HG03439 (cell line): ENCODE data around the gene OVOL2.
"Not testable (repeated sequence)": the region's sequence is repeated elsewhere in the genome, so short reads cannot be mapped to it uniquely, and the experiment has no call there.

Source experiments
- ATAC-seq: cut with Tn5 transposase; IDR thresholded peaks from one replicate; pipeline ENCODE4 v1.9.1; 2021; ENCODE audit warnings: mild to moderate bottlenecking, moderate library complexity; ENCODE audit not compliant: unreplicated experiment

OVOL2 gene

DNA sequence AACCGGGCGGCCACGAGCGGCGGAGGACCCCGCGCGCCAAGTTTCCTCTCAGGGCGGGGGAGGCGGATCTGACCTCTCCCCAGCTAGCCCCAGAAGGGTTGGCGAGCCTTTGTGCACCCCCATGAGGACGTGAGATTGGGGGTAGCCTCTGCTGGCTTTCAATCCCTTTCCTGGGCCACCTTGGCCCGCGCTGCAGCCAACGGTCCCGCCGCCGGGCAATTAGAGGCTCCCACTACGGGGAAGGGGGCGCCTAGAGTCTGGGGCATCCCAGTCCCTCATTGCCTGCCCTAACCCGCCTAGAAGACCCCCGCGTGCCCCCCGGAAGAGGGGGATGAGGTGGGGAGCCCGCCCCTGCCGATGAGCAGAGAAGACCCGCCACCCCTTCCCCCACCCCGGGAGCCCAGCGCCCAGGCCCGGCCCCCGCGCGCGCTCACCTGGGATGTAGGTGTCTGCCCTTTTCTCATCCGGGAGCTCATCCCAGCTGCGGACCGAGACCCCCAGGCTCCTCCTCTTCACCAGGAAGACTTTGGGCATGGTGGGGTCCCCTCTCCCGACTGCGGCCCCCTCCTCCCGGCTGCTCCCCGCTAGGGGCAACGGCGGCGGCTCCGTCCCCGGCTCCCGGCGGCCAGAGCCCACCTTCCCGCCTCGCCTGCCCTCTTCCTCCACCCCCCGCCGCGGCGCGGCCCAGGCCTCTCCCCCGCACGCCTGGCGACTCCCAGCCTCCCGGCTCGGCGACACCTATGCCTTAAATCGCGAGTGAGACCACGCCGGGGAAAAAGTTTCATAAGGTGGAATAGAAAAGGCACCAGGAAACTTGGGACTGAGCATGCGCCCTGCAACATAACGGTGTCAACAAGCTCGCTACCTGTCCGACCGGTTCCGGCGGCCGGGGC is at the start of gene OVOL2:
TSS of gene OVOL2 (minus strand) at position 816 of the 893 bp plus-strand sequence. CDS start at position 534, 282 bp downstream.
- no peak for ATAC-seq

DNA sequence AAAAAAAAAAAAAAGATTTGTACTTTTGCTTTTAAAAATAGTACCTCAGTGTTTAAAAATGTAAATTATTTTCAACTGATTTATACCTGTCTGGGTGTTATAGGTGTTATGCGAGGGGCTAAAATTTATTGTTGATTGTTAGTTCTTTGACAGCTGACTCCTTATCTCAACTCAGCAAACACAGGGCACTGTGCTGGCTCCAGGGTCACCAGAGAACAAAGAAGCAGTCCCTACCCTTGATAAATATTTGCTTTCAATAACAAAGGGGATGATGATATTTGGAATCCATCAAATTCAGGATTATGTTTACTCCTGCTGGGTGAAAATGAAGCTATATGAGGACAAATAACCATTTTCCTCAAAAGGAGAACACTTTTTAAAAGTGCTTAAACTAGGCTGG is 45.8 kb upstream of the OVOL2 start:
- no peak for ATAC-seq

DNA sequence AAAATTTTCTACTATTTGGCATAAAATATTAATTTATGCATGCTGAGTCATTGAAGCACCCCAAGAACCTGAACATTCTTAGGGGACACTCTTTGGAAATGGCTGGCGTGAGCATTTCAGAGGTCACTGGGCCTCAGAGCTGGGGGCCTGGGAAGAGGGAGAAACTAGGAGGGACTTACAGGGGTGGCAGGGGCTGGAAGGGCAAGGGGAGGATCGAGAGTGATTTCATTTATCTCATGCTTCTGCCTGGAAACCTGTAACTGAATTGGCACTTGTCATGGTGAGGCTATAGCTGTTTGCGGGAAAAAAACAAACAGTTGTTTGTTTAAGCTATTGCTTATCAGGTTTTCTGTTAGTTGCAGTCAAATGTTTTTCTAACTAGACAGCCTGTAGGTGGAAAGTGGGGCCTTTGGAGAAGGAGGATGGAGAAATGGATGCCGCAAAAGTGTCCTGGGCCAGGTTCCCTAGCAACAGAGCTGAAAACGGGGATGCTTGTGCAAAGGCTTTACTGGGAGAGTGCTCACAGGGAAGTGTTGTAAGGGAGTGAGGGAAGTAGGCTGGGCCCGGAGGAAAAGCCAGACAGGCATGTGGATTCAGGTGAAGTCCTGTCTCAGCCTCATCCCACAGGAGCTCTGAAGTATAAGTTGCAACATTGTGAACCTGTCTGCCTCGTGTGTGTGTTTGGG is 43.6 kb upstream of the OVOL2 start:
- no peak for ATAC-seq

DNA sequence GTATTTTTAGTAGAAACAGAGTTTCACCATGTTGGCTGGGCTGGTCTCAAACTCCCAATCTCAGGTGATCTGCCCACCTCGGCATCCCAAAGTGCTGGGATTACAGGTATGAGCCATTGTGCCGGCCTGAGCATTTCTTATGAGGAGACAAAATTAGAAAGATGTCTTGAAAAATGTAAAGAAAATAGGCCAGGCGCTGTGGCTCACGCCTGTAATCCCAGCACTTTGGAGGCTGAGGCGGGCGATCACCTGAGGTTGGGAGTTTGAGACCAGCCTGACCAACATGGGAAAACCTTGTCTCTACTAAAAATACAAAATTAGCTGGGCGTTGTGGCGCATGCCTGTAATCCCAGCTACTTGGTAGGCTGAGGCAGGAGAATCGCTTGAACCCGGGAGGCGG is 42.9 kb upstream of the OVOL2 start:
- ATAC-seq = not testable (repeated sequence)

DNA sequence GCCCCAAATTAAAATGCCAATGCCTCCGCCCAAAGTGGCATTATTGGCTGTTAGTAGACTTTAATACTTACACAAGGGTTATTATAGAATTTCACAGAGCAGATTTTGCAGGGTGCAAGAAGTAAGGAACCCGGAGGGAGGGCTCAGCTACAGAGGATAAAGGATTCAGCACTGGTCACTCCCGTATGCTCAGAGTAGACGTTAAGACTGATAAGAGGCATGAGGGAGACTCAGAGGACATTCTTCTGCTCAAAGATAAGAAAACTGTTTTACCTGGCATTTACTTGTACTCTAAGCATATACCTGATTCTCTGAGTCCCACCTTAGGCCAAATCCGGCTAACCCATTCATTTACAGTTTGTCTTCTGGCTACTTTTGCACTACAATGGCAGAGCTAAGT is 36.5 kb upstream of the OVOL2 start:
- ATAC-seq = no peak

DNA sequence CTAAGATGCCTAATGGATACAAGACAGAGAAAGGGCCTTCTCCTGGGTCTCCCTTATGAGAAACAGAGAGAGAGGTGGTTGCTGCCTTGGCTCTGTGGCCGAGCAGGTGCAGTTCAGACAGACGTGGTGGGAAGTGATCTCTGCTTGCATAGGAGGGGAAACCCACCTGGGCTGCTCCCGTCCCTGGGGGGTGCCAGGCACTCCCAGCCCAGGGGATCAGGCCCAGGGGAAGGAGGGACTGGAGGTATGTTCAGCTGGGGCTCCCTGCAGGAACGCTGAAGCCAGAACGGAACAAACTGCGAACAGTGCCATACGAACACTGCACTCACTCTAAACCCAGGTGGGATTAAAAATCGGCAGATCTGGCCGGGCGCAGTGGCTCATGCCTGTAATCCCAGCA is 35.7 kb upstream of the OVOL2 start:
- ATAC-seq = no peak

DNA sequence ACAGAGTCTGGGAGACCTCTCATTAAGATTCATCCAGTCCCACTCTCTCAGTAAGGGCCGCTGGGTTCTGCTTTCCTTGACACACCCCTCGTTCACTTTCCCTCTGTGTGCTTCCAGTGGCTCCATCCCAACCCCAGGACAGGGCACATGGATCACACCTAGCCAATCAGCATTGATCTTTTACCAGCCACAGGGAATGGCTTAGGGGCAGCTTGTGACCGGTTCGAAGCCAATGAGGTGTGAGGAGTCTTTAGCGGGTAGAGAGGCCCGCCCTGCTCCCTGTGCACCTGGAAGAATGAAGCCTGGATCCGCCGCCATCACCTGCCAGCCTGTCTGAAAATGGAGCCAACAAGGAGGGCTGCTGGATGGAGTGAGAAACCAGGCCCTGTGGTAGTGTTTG is 35.2 kb upstream of the OVOL2 start:
- no peak for ATAC-seq

DNA sequence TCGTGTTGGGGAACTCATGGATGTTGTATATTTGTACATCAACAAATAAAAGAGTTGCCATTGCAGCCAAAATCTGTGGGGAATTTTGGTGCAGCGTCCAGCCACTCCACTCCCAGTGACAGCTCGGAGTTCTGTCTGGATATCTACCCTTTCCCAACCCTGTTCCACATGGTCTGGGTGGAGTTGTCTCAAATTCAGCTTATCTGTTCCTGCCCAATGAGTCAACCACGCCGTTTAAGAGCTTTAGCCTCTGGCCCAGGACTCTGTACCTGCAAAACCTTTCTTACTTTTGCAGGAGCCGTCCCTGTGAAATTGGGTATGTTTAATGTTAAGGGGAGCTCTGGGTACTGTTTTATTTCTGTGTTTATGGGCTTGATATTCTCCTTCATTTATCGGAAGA is 33.9 kb upstream of the OVOL2 start:
- ATAC-seq = no peak

DNA sequence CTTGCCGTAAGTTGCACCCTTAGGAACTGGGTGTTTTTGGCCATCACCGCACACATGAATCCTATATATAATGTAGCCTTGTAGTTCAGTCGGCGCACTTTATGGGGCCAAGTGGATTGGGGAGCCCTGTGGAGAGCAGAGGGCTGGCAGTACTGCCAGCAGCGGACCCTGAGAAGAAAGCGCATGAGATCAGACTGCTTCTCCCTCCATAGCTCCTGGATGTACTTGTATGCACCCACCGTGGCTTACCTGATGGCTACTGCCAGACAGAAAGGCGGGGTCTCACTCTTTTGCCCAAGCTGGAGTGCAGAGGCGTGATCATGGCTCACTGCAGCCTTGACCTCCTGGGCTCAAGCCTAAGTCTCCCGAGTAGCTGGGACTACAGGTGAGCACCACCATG is 32.8 kb upstream of the OVOL2 start:
- ATAC-seq = no peak

DNA sequence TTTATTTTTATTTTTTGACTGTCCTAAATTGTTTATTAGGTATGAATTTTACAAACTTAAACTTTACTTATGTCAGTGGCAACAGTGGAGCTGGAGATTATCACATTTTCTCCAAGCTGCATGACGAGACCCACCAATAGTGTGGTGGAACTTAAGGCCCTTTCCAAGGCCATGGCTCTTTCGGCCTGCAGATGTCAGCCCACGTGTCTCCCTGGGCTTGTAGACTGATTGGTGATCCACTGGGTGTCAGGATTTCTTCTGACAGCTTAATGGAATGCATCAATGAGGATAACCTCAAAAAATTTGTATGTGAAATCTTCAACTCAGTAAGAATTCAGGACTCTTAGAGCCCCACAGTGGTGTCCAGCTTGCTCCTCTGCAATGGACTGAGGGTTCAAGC is 32.3 kb upstream of the OVOL2 start:
- no peak for ATAC-seq

DNA sequence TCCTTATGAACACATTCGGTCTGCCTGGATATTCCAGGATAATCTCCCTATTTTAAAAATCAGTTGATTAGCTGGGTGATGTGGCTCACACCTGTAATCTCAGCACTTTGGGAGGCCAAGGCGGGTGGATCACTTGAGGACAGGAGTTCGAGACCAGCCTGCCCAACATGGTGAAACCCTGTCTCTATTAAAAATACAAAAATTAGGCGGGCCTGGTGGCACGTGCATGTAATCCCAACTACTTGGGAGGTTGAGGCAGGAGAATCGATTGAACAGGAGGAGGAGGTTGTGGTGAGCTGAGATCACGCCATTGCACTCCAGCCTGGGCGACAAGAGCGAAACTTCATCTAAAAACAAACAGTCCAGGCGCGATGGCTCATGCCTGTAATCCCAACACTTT is 31.1 kb upstream of the OVOL2 start:
- ATAC-seq = not testable (repeated sequence)

DNA sequence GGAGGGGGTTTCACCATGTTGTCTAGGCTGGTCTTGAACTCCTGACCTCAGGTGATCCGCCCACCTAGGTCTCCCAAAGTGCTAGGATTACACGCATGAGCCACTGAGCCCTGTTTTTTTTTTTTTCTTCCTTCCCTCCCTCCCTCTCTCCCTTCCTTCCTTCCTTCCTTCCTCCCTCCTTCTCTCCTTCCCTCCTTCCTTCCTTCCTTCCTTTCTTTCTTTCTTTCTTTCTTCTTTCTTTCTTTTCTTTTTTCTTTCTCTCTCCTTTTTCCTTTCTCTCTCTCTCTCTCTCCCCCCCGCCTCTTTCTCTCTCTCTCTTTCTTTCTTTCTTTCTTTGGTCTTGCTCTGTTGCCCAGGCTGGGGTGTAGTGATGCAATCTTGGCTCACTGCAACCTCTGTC is 30.6 kb upstream of the OVOL2 start:
- ATAC-seq = not testable (repeated sequence)

DNA sequence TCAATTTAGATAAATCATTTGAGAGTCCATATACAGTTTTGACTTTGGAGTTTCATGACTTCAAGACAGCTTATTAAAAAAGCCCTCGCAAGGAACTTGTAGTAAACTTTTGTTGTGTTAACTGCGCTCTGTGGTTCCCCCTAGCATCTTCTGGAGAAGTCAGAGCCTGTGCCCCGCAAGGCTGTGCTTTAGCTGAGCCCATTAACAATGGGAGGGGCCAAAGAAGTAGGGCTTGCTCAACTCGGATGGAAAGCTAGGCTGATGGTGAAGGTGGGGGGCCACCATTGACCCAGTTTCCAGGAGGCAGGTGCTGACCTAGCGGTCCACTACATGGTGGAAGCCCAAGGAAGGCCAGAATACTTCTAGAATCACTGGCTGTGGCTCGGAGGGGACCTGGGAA is 29.3 kb upstream of the OVOL2 start:
- ATAC-seq = no peak

DNA sequence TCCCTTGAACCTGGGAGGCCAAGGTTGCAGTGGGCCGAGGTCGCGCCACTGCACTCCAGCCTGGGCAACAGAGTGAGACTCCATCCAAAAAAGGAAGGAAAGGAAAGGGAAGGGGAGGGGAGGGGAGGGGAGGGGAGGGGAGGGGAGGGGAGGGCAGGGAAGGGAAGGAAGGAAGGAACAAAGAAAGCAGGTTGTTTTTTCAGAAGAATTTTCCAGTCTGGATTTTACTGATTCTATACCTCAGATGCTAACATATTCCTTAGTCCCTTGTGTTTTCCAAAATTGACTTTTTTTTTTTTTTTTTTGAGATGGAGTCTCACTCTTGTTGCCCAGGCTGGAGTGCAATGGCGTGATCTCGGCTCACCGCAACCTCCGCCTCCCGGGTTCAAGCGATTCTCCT is 23.1 kb upstream of the OVOL2 start:
- not testable (repeated sequence) for ATAC-seq

DNA sequence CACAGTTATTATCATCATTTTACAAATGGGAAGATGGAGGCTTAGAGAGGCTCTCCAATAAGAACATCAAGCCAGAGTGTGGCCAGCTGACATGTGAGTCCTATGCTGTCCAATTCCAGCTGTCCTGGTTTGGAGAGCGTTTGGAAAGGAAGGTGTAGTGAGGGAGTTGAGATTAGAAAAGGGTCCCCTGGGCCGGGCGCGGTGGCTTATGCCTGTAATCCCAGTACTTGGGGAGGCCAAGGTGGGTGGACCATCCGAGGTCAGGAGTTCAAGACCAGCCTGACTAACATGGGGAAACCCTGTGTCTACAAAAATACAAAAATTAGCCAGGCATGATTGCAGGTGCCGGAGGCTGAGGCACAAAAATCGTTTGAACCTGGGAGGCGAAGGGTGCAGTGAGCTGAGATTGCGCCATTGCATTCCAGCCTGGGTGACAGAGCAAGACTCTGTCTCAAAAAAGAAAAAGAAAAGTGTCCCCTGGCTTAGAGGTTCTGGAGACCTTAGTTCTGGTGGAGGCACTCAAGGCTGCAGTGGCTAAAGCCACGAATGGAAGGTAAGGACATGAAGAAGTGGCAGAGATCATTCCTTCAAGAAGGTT is 22.1 kb upstream of the OVOL2 start:
- no peak for ATAC-seq

DNA sequence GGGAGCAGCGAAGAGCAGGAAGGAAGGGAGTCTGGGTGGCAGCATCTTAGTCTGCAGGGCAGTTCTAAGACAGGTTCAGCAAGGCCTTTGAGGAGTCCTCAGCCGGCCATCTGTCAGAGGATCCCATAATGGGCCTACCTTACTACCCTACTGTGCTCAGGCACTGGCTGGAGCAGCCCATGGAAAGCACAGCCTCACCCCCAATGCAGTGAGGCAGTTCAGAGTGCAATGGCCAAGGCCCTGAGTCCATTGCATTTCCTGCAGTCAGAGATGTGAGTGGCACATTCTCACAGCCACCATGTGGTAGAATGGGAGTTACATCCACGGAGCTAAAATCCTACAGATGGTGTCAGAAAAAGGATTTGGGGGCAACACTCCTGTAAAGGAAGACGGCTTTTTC is 19.4 kb upstream of the OVOL2 start:
- ATAC-seq = no peak

DNA sequence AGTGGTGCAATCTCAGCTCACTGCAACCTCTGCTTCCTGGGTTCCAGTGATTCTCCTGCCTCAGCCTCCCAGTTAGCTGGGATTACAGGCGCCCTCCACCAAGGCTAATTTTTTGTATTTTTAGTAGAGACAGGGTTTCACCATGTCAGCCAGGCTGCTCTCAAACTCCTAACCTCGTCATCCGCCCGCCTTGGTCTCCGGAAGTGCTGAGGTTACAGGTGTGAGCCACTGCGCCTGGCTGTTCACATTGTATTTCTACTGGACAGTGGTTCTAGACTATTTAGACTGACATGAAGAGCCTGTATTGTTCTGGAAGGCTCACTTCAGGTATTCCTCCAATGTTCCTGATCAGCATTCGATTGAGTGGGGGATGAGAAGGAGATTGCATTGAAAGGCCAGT is 14.8 kb upstream of the OVOL2 start:
- no peak for ATAC-seq

DNA sequence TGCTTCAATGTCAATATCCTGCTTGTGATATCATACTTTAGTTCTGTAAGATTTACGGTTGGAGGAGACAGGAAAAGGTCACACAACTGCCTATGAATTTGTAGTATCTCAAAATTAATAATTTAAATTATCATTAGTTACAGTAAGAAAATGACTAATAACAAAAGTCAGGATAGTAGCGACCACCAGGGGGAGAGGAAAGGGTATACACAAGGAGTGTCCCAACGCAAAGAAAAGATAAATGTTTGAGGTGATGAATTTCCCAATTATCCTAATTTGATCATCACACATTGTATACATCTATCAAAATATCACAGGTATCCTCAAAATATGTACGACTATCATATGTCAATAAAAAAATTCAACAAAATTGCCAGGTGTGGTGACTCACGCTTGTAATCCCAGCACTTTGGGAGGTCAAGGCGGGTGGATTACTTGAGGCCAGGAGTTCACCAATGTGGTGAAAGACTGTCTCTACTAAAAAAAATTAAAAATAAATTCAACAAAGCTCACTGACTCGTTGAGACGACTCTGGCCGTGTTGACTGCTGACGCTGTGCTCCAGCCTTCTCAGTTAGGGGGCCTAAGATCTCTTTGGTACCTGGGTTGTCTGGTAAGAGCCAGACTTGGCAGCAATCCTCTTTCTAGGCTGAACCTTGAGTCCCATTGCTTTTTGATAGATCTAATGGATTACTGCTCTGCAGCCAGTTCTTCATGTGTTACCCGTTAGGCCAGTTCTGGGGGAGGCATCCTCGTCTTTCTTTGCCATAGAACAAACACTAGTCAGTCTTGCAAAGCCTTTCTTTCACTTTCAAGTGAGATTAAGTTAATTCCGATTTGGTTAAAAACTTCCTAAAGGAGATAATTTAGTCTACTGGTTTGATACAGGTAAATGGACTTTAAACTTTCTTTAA is 9.0 kb upstream of the OVOL2 start:
- ATAC-seq = no peak

DNA sequence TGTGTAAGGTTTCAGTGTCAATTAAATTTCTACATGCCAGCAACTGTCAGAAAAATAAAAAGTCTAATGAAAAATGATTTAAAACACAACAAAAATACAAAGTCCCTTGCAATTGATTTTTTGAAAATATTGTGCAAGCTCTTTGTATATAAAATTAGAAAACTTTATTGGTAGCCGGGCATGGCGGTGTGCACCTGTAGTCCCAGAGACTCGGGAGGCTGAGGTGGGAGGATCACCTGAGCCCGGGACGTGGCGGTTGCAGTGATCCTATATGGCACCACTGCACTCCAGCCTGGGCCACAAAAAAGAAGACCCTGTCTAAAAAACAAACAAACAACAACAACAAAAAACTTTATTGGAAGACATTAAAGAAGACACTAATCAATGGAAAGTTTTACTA is 6.0 kb upstream of the OVOL2 start:
- ATAC-seq = no peak

DNA sequence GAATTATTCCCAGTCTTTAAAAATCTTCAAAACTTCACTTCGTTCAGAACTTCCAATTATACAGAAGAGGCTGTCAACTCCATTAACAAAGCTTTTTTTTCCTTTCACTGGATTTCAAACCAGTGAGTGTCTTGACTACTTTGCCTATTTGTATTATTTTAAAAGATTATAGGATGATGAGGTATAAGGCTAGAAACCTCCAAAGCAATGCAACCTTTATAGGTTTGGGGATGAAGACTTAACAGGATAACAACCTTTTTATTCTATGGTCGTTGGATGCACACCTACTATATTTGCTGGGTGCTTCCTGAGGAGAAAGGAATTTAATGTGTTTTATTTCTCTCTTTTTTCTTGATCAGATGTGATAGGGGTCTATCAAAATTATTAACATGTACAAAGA is 1.9 kb upstream of the OVOL2 start:
- no peak for ATAC-seq
